ENCODE measurements around the gene DOP1B.

DOP1B gene

GRCh38 chr21:36178349-36178748 lies 21.7 kb downstream of the DOP1B start:
- no peaks in the 10 kb centered on the region for H3K4me1 Mint-ChIP-seq
- H3K4me3 Mint-ChIP-seq, result no peak overlapping the region
- TF ChIP-seq, protein P1, sequence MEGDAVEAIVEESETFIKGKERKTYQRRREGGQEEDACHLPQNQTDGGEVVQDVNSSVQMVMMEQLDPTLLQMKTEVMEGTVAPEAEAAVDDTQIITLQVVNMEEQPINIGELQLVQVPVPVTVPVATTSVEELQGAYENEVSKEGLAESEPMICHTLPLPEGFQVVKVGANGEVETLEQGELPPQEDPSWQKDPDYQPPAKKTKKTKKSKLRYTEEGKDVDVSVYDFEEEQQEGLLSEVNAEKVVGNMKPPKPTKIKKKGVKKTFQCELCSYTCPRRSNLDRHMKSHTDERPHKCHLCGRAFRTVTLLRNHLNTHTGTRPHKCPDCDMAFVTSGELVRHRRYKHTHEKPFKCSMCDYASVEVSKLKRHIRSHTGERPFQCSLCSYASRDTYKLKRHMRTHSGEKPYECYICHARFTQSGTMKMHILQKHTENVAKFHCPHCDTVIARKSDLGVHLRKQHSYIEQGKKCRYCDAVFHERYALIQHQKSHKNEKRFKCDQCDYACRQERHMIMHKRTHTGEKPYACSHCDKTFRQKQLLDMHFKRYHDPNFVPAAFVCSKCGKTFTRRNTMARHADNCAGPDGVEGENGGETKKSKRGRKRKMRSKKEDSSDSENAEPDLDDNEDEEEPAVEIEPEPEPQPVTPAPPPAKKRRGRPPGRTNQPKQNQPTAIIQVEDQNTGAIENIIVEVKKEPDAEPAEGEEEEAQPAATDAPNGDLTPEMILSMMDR (IDR thresholded peaks at IDR 0.05; ENCODE audit: unreplicated experiment in 3 of 3), result no peak
- H3K27me3 Mint-ChIP-seq (ENCODE audit: low read depth), result peaks cover 4% of the 10 kb centered on the region
- H3K27ac Mint-ChIP-seq, result no peak overlapping the region
- H3K36me3 Mint-ChIP-seq (ENCODE audit: low read depth), result no peaks in the 10 kb centered on the region
- H3K9me3 Mint-ChIP-seq, result peaks cover 9% of the 10 kb centered on the region

DNA sequence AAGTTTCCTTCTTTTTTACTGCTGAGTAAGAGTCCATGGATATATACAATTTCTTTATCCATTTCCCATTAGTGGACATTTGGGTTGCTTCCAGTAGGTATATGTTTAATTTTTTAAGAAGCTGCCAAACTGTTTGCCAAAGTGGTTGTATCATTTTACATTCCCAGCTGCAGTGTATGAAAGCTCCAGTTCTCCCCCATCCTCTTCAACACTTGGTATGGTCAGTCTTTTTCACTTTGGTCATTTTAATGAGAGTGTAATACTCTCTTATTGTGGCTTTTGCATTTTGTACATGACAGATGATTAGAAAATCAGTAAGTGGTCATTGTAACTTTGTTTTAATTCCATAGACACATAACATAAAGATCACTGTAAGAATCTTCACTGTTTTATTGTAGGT lies 22.5 kb downstream of the DOP1B start:
- peaks cover 9% of the 10 kb centered on the region for H3K9me3 Mint-ChIP-seq
- H3K27ac Mint-ChIP-seq, result no peak overlapping the region
- H3K4me3 Mint-ChIP-seq, result no peak overlapping the region
- no peaks in the 10 kb centered on the region for H3K4me1 Mint-ChIP-seq
- TF ChIP-seq, protein P1 (IDR thresholded peaks at IDR 0.05; ENCODE audit: unreplicated experiment in 3 of 3), result no peak
- H3K27me3 Mint-ChIP-seq (ENCODE audit: low read depth), result peaks cover 4% of the 10 kb centered on the region
- H3K36me3 Mint-ChIP-seq (ENCODE audit: low read depth), result no peaks in the 10 kb centered on the region

GRCh38 chr21:36180963-36181362 lies 24.3 kb downstream of the DOP1B start:
- Mint-ChIP-seq H3K27me3 (ENCODE audit: low read depth) (peaks cover 3% of the 10 kb centered on the region), H3K9me3 (peaks cover 9% of the 10 kb centered on the region), H3K4me3 (no peak overlapping the region), H3K36me3 (ENCODE audit: low read depth) (no peaks in the 10 kb centered on the region), H3K27ac (no peak overlapping the region), H3K4me1 (no peaks in the 10 kb centered on the region)
- TF ChIP-seq, protein P1 (IDR thresholded peaks at IDR 0.05; ENCODE audit: unreplicated experiment in 3 of 3), result no peak

DNA sequence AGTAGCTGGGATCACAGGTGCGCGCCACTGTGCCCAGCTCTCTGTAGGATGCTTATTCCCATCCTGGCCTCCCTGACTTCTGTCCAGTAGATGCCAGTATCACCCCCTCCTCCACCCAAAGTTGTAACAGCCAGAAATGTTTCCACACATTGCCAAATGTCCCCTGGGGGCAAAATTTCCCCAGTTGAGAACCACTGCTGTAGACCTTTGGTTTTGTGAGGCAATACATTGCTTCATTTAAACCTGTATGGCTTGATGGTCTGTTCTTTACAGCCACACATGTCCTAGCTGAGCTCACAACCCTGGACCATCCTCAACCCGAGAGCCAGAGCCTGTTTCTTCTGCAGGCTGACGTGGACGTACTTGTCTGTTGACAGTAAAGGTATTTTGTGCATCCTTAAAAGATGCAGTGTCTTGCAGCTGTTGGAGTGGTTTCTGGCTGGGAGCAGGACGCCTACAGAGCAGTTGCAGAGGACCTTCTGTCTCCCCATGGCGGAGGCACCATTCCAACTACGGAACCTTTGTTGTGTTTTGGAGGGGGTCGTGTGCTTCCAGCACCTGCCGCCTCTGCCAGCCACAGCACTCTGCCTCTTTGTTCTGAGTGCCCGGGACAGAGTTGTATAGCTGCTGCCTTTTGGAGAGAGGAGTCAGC lies 26.6 kb downstream of the DOP1B start:
- H3K4me1 Mint-ChIP-seq, result no peaks in the 10 kb centered on the region
- no peak overlapping the region for H3K4me3 Mint-ChIP-seq
- no peaks in the 10 kb centered on the region for H3K36me3 Mint-ChIP-seq (ENCODE audit: low read depth)
- TF ChIP-seq, protein P1 (IDR thresholded peaks at IDR 0.05; ENCODE audit: unreplicated experiment in 3 of 3), result no peak
- no peaks in the 10 kb centered on the region for H3K27me3 Mint-ChIP-seq (ENCODE audit: low read depth)
- peaks cover 9% of the 10 kb centered on the region for H3K9me3 Mint-ChIP-seq
- H3K27ac Mint-ChIP-seq, result no peak overlapping the region

- Mint-ChIP-seq H3K4me3 (no peak overlapping the region), H3K9me3 (no peaks in the 10 kb centered on the region), H3K36me3 (ENCODE audit: low read depth) (no peaks in the 10 kb centered on the region), H3K27ac (no peak overlapping the region), H3K27me3 (ENCODE audit: low read depth) (no peaks in the 10 kb centered on the region), H3K4me1 (no peaks in the 10 kb centered on the region)
- TF ChIP-seq, protein P1 (IDR thresholded peaks at IDR 0.05; ENCODE audit: unreplicated experiment in 3 of 3), result no peak
Observed at GRCh38 chr21:36184545-36184944, 27.9 kb downstream of the DOP1B start.

- TF ChIP-seq, protein P1 (IDR thresholded peaks at IDR 0.05; ENCODE audit: unreplicated experiment in 3 of 3), result no peak
- Mint-ChIP-seq H3K27me3 (ENCODE audit: low read depth) (no peaks in the 10 kb centered on the region), H3K27ac (no peak overlapping the region), H3K4me3 (no peak overlapping the region), H3K36me3 (ENCODE audit: low read depth) (no peaks in the 10 kb centered on the region), H3K9me3 (no peaks in the 10 kb centered on the region), H3K4me1 (no peaks in the 10 kb centered on the region)
Observed at GRCh38 chr21:36185523-36185922, 28.9 kb downstream of the DOP1B start.
